ENCODE data around the gene RPL29.
A peak's percentile ranks its signal among the peaks of the same experiment; 100 is the strongest.
"Not testable (repeated sequence)": the region's sequence is repeated elsewhere in the genome, so short reads cannot be mapped to it uniquely, and the experiment has no call there.

Gene RPL29

DNA sequence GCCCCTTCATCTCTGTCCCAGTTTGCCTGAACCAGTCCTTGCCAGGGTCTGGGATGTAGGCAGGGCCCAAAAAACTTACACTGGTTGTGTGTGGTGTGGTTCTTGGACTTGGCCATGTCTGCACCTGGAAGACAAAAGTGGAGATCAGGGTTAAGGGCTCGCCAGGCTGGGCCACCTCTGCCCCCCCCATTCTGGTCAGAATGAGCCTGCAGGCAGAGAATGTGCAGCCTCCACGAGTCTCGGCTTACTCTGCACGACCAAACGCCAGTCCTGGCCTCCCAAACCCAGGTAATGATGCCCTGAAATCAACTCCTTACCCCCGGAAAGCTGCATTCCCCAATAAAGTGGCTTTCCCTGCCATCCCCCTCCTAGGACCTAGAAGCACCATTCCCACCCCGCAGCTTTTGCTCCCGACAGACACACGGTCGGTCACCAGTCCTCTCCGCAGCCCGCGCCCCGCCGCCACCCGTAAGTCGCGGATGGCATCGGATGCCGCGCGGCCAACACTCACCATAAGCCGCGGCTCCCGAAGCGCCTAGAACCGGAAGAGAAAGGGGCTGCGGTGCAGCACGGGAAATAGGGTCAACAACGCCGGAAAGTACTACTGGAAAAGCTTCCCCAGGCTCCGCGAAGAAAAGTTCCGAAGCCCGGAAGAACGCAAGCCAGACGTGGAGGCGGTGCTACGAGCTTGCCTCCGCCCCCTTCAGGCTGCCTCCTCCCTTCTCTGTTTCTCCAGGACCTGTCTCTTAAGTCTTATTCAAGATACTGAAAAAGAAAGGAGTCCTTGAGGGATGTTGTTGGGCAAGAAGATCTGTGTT is at the start of gene RPL29:
RPL29 (minus strand) TSS at position 550 of the 818 bp plus-strand sequence; CDS start at position 116, 434 bp downstream.
- peak; percentile 97 for DNase-seq (ENCODE audit: low read depth)

DNA sequence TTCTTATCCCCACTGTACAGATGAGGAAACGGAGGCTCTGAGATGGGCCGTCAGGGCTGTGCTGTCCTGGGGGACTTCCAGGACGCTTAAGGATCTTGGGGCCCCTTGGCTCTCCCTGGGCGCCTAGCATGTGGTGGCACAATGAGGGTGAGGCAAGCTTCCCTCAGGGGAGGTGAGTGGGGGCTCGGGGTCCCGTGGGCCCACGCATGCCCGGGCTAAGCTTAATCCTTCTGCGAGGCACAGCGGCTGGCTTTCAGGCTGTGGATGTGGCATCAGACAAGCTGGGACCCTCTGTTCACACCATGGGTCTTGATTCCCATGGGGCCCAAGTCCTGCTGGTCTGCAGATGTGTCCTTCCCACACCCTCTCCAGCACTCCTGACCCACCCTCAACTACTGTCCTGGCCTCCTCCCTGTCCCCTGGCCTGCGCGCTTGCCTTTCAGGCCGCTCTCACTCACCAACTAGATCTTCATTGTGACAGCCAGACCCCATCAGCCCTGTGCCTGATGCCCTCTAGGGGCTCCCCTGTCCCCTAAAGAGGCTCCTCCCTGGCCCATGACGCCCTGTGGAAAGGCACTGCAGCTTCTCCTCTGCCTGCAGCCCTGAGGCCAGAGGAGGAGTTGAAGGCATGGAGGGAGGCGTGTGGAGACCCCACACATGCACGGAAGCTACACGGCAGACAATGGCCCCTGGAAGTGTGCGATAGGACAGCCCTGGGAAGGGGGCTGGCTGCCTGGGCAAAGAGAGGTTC is 49.3 kb upstream of the RPL29 start:
- DNase-seq (ENCODE audit: low read depth), result no peak

DNA sequence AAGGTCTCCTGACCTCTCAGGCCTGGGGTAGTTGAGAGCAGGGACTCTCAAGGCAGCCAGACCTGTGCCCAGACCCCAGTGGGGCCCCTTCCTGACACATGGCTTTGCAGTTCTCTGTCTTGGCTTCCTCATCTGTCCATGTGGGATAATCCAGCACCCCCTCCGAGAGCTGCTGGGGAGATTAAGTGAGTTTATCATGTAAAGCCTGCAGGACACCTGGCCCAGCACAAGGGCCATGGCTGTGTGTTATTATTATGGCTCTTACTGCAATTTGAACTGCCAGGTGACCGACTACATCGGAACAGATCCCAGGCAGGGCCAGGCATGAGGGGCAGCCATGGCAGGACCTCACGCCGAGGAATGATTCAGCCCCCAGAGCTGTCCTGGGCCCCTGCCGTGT is 48.1 kb upstream of the RPL29 start:
- DNase-seq (ENCODE audit: low read depth), result no peak

DNA sequence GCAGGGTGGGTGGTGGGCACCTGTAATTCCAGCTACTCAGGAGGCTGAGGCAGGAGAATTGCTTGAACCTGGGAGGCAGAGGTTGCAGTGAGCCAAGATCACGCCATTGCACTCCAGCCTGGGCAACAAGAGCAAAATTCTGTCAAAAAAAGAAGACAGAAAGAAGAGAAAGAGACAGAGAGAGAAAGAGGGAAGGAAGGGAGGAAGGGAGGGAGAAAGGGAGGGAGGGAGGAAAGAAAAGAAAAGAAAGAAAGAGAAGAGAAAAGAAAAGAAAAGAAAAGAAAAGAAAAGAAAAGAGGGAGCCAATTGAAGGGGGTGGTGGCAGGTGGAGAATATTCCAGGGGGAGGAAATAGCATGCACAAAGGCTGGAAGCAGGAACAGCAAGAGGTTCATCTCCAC is 47.3 kb upstream of the RPL29 start:
- not testable (repeated sequence) for DNase-seq (ENCODE audit: low read depth)

DNA sequence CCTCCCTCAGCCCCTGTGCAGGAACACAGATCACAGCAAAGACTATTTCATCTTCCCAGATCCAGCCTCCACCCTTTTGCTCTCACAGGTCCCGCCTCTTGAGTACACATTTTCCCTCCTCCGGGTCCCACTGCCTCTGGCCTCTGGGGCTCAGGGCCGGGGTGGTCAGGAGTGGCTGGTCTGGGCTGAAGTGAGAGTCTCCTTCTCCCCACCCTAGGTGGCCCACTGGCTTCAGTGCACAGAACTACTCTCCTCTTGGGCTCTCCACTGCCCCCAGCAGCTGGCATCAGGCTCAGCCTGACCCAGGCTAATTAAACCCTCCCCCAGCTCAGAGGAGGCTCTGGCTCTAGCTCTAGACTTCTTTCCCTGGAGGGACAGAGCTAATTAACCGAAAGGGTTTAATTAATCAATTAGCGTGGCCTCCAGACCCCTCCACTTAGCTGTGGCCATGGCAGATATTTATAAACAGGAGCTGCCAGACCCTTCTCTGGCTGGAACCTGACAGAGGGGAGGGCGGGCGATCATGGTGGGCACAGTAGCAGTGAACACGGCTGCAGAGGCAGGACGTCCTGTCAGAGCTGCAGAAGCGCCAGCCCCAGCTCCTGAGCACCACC is 45.5 kb upstream of the RPL29 start:
- DNase-seq (ENCODE audit: low read depth), result no peak

DNA sequence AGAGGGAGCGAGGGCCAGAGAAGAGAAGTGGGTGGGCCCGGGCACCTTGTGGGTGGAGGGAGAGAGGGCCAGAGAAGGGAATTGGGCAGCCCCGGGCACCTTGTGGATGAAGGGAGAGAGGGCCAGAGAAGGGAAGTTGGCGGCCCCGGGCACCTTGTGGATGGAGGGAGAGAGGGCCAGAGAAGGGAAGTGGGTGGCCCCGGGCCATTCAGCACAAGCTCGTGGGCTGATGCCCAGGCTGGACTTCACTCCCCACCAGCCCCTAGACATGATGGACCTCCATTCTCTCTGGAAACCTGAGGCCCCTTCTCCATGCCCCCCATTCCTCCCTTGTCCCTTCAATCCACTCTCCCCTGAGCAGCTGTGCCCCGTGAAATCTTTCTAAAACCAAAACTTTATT is 44.9 kb upstream of the RPL29 start:
- no peak for DNase-seq (ENCODE audit: low read depth)

DNA sequence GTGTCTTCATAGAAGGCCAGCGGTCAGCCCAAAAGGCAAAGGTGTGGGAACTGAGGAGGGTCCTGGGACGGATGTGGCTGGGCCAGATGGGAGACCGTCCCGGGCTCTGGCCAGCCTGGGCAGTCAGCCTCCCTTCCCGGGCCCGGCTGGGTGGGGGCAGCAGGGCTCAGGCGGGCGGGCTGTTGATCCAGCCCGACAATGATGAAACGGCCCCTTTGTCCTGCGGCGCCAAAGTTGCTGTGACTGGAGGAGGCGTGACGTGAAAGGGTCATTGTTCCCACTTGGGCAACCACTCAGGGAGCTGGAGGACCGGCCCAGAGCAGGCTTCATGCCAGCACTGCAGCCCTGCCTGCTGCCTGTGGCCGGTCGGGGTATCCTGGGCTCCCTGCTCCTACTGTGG is 44.2 kb upstream of the RPL29 start:
- no peak for DNase-seq (ENCODE audit: low read depth)

DNA sequence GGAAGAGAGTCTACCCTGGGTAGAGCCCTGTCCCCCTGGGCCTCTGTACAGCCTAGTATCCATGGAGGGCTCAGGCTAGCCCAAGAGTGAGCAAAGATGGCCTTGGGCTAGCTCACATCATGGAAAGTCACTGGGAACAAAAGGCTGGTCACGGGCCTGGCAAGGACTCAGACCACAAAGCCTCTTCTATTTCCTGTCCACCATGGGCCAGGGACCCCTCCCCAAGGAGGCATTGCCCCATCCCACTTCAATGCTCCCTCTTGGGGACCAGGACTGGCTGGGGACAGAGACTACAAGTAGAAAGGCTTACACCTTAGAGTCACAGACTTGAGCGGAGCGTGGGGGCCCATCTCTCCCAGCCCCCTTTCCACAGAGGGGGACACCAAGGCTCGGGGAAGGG is 43.7 kb upstream of the RPL29 start:
- DNase-seq (ENCODE audit: low read depth), result no peak

DNA sequence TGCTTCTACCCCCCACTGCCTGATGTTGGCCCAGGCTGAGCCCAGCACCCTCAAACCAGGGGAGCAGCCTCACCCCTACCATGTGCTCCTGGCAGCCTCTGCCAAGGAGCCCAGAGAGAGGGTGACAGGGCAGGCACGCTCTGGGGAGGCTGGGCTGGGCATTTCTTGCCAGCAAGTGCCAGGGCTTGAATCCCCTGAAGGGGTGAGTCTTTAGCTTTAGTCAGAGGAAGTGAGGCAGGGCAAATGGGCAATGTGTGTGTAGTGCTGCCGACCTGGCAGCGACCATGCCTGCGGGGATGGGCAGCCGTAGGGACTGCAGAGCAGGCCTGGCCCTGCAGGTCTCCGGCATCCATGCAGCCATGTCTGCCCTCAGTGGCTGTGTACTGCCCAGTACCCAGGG is 42.5 kb upstream of the RPL29 start:
- DNase-seq (ENCODE audit: low read depth), result no peak

DNA sequence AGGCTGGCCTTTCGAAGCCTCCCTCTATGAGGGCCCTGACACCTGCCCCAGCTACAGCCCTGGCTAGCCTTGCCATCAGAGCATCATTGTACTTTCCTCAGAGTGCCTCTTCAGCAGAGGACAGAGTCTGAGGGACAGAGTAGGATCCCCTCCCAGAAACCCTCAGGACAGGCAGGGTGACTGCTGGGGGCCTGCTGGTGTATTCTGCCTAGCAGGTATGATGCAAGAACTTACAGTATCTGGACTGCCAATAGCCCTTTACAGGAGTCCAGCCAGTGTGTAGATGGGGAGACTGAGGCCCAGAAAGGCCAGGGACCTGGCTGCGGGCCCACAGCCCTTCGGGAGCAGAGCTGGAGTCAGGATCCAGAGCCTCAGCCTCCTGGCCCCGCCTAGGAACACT is 41.6 kb upstream of the RPL29 start:
- no peak for DNase-seq (ENCODE audit: low read depth)

DNA sequence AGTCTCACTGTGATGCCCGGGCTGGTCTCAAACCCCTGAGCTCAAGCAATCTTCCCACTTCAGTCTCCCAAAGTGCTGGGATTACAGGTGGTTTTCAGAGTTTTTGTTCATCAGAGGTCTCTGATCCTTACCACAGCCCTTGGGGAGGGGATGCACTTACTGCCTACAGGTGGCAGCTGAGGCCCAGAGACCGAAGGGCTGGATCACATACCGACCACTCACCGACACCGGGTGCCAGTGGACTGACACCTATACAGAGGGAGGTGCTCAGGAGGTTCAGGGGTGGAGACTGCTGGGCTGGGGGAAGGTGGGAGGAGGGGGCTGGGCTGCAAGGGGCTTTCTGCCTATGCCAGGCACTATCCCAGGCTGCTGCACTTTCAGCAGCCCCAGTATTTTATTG is 41.1 kb upstream of the RPL29 start:
- DNase-seq (ENCODE audit: low read depth), result no peak

DNA sequence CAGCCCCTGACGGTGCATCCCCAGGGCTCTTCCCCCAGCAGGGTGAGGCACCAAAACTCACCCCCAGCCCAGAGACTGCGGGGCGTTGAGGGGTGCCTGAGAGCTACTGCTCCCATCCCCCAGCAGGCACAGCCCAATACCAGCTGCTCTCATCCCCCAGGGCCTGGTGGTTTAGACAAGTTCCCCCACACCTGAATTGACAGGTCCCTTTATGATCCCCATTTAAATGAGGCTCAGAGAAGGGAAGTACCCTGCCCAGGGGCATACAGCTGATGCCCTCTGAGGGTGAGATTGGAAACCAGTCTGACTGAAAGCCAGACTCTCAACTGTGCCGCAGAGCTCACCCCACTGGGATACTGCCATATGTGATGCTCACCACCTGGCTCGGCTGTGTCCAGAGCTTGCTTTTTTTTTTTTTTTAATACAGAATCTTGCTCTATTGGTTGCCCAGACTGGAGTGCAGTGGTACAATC is 40.6 kb upstream of the RPL29 start:
- no peak for DNase-seq (ENCODE audit: low read depth)

DNA sequence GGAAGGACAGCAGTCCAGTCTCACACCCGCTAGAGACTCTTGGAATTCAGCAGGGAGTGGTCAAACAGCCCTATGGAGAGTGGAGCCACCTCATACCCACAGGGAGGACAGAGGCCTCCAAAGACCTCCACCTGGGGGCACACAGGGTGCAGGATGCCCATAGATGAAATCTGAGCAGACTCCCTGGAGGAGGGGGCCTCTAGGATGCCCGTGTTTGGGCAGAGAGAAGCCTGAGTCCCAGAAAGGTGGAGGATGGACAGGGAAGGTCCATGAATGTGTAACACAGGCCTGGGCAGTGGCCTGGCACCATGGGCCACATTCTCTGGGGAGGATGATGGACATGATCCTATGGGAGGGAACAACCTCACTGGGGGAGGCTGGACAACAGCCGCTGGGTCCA is 39.0 kb upstream of the RPL29 start:
- no peak for DNase-seq (ENCODE audit: low read depth)

DNA sequence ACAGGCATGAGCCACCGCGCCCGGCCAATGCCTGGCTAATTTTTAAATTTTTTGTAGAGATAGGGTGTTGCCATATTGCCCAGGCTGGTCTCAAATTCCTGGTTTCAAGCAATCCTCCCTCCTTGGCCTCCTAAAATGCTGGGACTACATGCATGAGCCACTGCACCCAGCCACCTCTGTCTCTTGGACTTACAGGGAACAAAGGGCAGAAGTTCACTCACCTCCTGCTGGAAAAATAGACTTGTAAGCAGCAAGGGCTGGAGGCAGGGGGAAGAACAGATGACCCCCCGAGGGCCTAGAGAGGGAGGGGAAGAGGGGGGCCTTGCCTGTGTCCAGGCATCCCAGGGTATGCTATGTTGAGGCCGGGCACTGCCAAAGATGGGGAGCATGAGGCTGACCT is 38.5 kb upstream of the RPL29 start:
- DNase-seq (ENCODE audit: low read depth), result no peak

DNA sequence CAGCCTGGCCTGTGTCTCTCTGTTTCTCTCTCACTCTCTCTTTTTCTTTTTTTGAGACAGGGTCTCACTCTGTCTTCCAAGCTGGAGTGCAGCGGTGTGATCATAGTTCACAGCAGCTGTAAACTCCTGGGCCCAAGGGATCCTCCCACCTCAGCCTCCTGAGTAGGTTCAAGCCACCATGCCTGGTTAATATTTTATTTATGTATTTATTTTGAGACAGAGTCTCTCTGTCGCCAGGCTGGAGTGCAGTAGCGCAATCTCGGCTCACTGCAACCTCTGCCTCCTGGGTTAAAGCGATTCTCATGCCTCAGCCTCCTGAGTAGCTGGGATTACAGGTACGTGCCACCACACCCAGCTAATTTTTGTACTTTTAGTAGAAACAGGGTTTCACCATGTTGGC is 38.1 kb upstream of the RPL29 start:
- not testable (repeated sequence) for DNase-seq (ENCODE audit: low read depth)

DNA sequence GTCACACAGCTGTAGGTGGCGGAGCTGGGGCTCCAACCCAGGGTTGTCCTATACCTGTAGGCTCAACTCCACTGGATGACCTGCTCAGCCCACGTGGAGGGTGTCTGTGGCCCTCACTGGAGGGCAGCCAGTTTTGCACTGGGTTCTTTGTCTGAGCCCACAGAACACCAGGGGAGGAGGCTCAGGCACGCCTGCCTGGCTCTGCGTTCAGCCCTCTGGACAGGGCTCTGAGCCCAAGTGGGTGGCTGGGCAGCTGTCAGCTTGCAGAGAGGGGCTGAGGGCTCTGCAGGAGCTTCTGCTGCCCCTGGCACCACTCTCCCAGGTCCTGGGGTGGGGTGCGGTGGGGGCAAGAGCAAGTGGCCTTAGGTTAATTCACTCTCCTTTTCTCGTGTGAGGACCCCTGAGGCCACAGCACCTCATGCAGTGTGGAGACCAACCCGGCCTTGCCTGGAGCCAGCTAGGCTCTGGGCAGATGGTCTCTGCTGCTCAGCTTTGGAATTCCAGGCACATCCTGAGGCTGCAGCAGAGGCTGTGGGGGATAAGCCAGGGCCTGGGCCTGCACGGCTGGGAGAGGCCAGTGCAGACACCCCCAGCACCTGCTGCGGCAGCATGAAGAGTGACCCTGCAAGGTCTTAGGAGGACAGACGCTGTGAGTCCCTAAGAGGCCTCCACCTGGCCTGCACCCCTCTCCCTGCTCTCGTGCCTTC is 37.2 kb upstream of the RPL29 start:
- DNase-seq (ENCODE audit: low read depth), result no peak

DNA sequence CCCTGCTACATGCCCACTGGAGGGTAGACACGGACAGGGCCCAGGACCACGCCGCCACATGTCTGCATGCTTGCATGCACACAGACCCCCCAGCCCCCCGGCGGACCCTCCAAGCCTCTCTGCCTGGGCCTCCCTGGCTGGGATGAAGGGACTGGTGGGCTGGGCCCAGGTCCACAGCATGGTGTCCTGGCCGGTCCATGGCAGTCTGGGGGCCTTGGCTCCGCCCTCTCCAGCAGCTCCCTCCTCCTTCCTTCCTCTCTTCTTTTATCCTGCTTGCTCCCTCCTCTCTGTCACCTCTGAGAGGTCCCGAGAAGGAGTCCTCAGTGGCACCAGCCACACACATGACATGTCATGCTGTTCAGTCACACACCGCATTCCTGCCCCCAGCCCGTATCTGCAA is 36.2 kb upstream of the RPL29 start:
- DNase-seq (ENCODE audit: low read depth), result no peak

DNA sequence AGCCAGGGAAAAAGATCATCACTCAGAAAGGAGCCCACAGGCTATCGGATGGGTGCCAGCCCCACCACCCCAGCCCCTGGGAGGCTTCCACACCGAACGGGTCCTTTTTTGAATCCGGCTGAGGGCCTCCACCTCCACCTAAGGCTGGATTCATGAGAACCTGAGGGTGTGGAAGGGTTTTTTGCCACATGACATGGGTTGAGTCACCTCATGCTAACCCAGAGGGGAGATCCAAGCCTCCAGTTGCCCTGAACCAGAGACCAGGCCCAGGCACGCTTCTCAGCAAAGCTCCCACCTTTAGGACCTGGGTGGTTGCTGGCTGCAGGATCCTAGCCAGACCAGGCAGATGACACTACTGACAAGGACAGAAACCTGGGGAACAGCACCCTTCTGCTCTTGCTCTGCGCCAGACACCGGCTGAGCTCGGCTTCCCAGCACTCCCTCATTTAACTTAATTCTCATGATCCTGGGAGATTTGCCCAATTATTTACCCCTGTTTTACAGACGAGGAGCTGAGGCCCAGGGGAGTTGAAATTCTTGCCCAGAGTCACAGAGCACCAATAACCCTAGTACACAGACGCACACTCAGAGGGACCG is 35.1 kb upstream of the RPL29 start:
- no peak for DNase-seq (ENCODE audit: low read depth)

DNA sequence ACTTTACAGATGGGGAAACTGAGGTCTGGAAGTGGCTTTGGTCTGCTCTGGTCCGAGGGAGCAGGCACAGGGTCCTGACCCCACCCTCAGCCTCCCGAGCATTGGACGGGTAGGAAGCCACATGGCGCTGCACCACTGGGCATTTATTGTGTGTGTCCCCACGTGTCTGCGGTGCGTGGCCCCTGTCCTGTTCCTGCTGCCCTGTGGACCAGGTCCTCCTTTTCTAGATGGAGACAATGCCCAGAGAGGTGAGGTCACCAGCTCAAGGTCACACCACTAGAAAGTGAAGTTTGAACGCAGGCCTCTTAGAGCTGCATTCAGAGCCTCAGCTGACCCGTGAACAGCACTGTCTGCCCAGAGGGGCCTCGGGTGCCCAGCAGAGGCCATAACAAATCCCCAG is 33.8 kb upstream of the RPL29 start:
- no peak for DNase-seq (ENCODE audit: low read depth)

DNA sequence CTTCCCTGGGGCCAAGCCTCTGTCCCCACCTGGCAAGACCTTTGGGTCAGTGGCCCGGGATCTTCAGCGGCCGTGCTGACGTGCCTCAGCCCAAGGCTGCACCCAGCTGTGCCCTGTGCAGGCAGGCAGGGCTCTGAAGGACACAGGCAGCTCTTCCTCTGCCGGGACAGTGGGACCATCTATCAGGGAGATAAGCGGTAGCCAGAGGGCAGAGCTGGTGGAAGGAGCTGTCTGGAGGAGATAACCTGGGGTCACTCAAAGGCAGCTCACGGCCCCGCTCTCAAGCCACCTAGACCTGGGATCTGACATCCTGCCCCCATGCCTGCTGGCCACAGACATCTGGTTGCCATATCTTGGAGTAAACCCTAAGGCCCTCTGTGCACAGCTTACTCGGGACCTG is 33.4 kb upstream of the RPL29 start:
- no peak for DNase-seq (ENCODE audit: low read depth)

DNA sequence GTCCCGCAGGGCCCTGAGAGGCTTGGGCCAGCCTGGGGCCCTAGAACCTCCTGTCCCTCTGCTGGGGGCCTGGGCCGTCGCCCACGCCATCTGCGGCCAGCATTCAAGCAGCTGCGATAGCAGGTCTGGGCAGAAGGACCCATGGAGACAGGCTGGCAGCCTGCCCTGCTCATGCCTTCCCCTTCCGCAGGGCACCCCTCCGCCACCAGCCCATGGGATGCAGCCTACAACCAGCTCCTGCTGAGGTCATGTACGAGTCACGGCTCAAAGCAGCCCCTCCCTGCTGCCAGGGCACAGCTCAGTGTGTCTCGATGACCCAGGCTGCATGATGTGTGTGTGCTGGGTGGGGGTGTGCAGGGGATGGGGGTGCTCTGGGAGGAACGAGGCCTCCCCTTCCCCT is 32.9 kb upstream of the RPL29 start:
- DNase-seq (ENCODE audit: low read depth), result no peak

DNA sequence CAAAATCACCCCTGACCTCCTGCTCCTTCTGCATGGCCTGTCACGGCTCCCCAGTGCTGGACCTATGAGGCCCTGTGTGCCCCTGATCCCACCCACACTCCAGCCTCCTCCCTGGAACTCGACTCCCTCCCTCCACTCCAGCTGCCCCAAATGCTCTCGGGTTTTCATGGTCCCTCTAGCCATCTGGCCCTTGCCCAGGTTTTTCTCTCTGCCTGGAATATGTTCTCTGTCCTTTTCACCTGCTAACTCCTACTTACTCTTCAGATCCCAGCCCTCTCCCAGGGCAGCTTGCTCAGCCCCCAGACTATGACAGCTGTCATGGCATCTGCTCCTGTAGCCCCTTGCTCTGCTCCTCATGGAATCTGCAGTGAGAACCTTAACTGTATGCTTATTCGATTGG is 30.3 kb upstream of the RPL29 start:
- DNase-seq (ENCODE audit: low read depth), result no peak

Measured in amniotic epithelial cell (primary cell).